Skeletal muscle satellite cell (primary cell): ENCODE data around the gene L3MBTL1. TPM values are rescaled to one million over a fixed set of nuclear protein-coding genes. Genes with fewer than 3 reads are reported as not detected.

Experiments used
- H3K27me3 ChIP-seq: 2 replicates; pipeline ENCODE4 v1.7.0; 2013; ENCODE audit warnings: low read length; ENCODE audit not compliant: control insufficient read depth, insufficient read depth
- H3K36me3 ChIP-seq: 2 replicates; pipeline ENCODE4 v1.7.0; 2013; ENCODE audit warnings: mild to moderate bottlenecking, control low read depth, low read length; ENCODE audit not compliant: insufficient read depth
- H3K4me1 ChIP-seq: 2 replicates; pipeline ENCODE4 v1.7.0; 2013; ENCODE audit warnings: low read length; ENCODE audit not compliant: control insufficient read depth, insufficient read depth
- H3K4me2 ChIP-seq: 2 replicates; pipeline ENCODE4 v1.7.0; 2013; ENCODE audit warnings: mild to moderate bottlenecking, low read length
- H3K4me3 ChIP-seq: 2 replicates; pipeline ENCODE4 v1.7.0; 2013; ENCODE audit warnings: low read length
- H3K9ac ChIP-seq: 2 replicates; pipeline ENCODE4 v1.7.0; 2013; ENCODE audit warnings: mild to moderate bottlenecking, low read depth, low read length, moderate library complexity
- H3K9me3 ChIP-seq: replicated peaks from 2 replicates; pipeline ENCODE4 v1.7.0; 2013; ENCODE audit warnings: mild to moderate bottlenecking, control low read depth, low read length
- total RNA-seq: library from RNA; depleted of rRNA; stranded (reverse); fragments of >200 nt; gene quantifications from 2 replicates; pipeline ENCODE4 v1.2.3, GENCODE V29; 2012; rRNA removed

The L3MBTL1 gene
- total RNA-seq: 4.8 and 9.9 TPM in 2 replicates

- peaks cover 39% of the 10 kb centered on the region for H3K27me3 ChIP-seq
- H3K9ac ChIP-seq: peak within 1 kb of the TSS; percentile 59
- H3K36me3 ChIP-seq: no peaks in the 10 kb centered on the region
- H3K4me3 ChIP-seq: peak within 1 kb of the TSS; percentile 78
- H3K4me1 ChIP-seq: peaks cover 8% of the 10 kb centered on the region
- peak within 1 kb of the TSS; percentile 85 for H3K4me2 ChIP-seq
- H3K9me3 ChIP-seq: no peaks in the 10 kb centered on the region
Observed at GRCh38 chr20:43507150-43508080, at the start of gene L3MBTL1. Gene L3MBTL1, plus strand, starts transcription at chr20:43507697. Its CDS starts 5,807 bp downstream, at chr20:43513504.

GRCh38 chr20:43458422-43458924, 49.0 kb upstream of the L3MBTL1 start:
- Histone ChIP-seq H3K27me3 (peaks cover 9% of the 10 kb centered on the region), H3K36me3 (peaks cover 46% of the 10 kb centered on the region), H3K4me2 (peak overlapping the region; percentile 97), H3K9ac (peak overlapping the region; percentile 100), H3K4me1 (peaks cover 7% of the 10 kb centered on the region), H3K9me3 (no peaks in the 10 kb centered on the region), H3K4me3 (peak overlapping the region; percentile 99)

GRCh38 chr20:43459022-43459942, 48.2 kb upstream of the L3MBTL1 start:
- Histone ChIP-seq H3K9ac (peak overlapping the region; percentile 100), H3K4me2 (peak overlapping the region; percentile 97), H3K4me1 (peaks cover 7% of the 10 kb centered on the region), H3K36me3 (peaks cover 54% of the 10 kb centered on the region), H3K27me3 (peaks cover 4% of the 10 kb centered on the region), H3K9me3 (no peaks in the 10 kb centered on the region), H3K4me3 (peak overlapping the region; percentile 99)

- peak overlapping the region; percentile 97 for H3K4me2 ChIP-seq
- peaks cover 7% of the 10 kb centered on the region for H3K4me1 ChIP-seq
- no peaks in the 10 kb centered on the region for H3K9me3 ChIP-seq
- peaks cover 64% of the 10 kb centered on the region for H3K36me3 ChIP-seq
- H3K9ac ChIP-seq: no peak overlapping the region
- H3K4me3 ChIP-seq: no peak overlapping the region
- no peaks in the 10 kb centered on the region for H3K27me3 ChIP-seq
Observed at GRCh38 chr20:43460172-43460829, 47.2 kb upstream of the L3MBTL1 start.

- Histone ChIP-seq H3K9me3 (no peaks in the 10 kb centered on the region), H3K4me2 (no peak overlapping the region), H3K9ac (no peak overlapping the region), H3K4me3 (no peak overlapping the region), H3K4me1 (peaks cover 7% of the 10 kb centered on the region), H3K36me3 (peaks cover 69% of the 10 kb centered on the region), H3K27me3 (no peaks in the 10 kb centered on the region)
Observed at GRCh38 chr20:43460830-43461200, 46.7 kb upstream of the L3MBTL1 start.

GRCh38 chr20:43461894-43462659, 45.4 kb upstream of the L3MBTL1 start:
- no peaks in the 10 kb centered on the region for H3K9me3 ChIP-seq
- no peak overlapping the region for H3K9ac ChIP-seq
- H3K4me3 ChIP-seq: no peak overlapping the region
- peaks cover 7% of the 10 kb centered on the region for H3K4me1 ChIP-seq
- peak overlapping the region; percentile 5 for H3K4me2 ChIP-seq
- peaks cover 80% of the 10 kb centered on the region for H3K36me3 ChIP-seq
- no peaks in the 10 kb centered on the region for H3K27me3 ChIP-seq

GRCh38 chr20:43462660-43463526, 44.6 kb upstream of the L3MBTL1 start:
- H3K27me3 ChIP-seq: no peaks in the 10 kb centered on the region
- no peak overlapping the region for H3K4me3 ChIP-seq
- H3K36me3 ChIP-seq: peaks cover 87% of the 10 kb centered on the region
- H3K9me3 ChIP-seq: no peaks in the 10 kb centered on the region
- H3K4me2 ChIP-seq: no peak overlapping the region
- H3K4me1 ChIP-seq: peaks cover 7% of the 10 kb centered on the region
- H3K9ac ChIP-seq: no peak overlapping the region

- Histone ChIP-seq H3K4me3 (no peak overlapping the region), H3K27me3 (no peaks in the 10 kb centered on the region), H3K9ac (no peak overlapping the region), H3K4me2 (no peak overlapping the region), H3K36me3 (peaks cover 87% of the 10 kb centered on the region), H3K9me3 (no peaks in the 10 kb centered on the region), H3K4me1 (peaks cover 7% of the 10 kb centered on the region)
Observed at GRCh38 chr20:43463527-43464218, 43.8 kb upstream of the L3MBTL1 start.

- peaks cover 86% of the 10 kb centered on the region for H3K36me3 ChIP-seq
- H3K4me2 ChIP-seq: no peak overlapping the region
- no peaks in the 10 kb centered on the region for H3K27me3 ChIP-seq
- H3K9me3 ChIP-seq: no peaks in the 10 kb centered on the region
- H3K9ac ChIP-seq: no peak overlapping the region
- H3K4me3 ChIP-seq: no peak overlapping the region
- peaks cover 4% of the 10 kb centered on the region for H3K4me1 ChIP-seq
Observed at GRCh38 chr20:43464219-43464790, 43.2 kb upstream of the L3MBTL1 start.
